GM19099 (cell line): Measurements from ENCODE around the gene LYPD1.

Experiments
- POLR2A ChIP-seq: IDR thresholded peaks from 3 replicates; pipeline ENCODE4 v1.6.1; 2011; ENCODE audit warnings: low read depth; ENCODE audit not compliant: insufficient read length; ENCODE audit errors: extremely low read depth

Gene LYPD1

DNA sequence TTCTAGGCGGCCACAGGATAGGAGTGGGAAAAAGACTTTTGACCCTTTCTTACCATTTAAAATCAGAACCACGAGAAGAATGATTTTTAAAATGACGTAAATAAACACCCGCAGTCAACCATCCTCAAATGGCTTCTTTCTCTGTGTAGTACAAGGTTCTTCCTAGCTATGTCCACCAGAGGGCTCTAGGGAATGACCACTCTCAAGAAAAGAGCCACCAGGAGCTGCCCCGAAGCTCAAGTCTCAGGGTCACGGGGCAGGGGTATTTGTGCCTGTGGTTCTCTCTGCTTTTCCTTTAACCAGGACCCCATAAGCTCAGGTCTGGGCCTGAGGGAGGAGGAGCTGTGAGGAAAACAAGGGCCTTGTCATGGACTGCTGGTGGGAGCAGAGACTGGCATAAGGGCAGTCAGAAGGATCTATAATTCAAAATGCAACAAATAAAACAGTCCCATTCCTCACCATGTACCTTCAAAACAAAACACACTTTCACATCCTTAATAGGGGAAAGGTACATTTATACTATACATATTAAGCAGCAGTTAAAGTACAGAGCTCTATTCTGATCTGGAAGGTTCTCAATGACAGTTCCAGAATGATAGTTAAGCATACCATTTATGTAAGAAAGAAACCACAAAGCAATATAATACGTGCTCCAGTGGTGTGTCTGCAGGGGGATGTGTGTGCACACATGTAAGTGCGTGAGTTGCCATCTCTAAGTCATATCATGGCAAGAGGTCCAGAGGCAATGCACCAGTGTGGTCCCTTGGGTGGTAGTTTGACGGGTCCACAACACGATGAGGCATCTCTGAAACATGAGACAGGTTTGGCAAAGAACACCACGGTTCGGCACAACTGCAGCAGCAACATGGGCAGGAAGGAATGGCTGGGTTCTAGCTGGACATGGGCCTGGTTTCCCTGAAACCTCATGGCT is 18.6 kb downstream of the LYPD1 start:
- no peak for TF ChIP-seq POLR2A

DNA sequence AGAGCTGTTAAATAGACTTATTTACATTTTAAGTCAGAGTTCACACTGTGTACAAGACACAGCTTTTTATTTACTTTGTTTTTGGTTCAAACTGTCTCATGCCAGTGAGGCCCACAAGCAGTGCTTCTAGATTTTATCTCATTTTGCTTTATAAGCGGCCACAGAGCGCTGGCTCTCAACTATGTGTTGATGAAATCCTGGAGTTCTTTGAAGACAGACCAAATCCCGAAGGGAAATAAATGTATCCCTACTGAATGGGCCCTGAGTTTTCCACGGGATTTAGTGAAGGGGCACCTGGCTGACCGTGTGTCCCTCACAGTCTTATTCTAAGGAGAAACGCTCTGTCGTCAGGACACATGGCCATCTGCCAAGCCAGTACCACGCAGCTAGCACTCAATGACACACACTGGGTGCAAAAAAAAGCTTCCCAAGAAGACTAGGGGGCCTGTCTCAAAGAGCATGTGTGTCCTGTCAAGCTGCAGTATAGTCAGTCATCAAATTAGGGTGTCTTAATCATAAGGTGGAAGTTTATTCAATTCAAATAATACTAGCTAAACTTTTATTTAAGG is 23.4 kb downstream of the LYPD1 start:
- no peak for TF ChIP-seq POLR2A

DNA sequence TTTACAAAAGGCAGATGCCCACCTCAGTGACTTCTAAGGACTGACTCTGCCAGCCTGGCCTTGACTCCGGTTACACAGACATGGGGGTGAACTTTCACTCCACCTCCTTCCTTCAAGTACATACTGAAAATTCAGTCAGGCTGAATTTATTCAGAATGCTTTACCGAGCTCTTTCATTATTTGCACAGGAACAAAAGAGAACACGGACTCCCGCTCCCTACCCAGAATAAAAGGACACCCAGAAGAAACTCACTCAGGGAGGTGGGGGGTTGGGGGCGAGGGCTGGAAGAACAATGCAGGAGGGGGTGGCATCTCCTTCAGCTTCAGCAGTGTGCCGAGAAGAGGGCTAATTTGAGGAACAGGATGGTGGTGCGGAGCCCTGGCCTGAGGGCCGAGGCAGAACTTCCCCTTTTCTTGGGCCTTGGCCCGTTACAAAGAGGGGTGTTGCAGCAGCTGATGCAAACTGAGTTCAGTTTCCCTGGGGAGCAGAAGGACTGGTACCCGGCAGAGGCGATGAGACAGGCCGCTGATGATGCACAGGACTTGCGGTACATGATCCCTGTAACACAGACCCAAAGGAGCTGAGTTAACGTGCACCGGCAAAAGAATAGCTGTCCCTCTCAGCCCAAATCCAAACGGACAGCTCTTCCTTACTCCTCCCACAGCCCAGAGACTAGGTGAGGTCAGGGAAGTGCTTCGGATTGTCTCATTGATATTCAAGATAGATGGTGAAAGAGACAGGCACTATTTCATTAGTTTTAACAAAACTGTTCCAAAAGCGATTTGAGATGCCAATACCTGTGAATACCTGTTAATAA is 24.1 kb downstream of the LYPD1 start:
- no peak for TF ChIP-seq POLR2A

DNA sequence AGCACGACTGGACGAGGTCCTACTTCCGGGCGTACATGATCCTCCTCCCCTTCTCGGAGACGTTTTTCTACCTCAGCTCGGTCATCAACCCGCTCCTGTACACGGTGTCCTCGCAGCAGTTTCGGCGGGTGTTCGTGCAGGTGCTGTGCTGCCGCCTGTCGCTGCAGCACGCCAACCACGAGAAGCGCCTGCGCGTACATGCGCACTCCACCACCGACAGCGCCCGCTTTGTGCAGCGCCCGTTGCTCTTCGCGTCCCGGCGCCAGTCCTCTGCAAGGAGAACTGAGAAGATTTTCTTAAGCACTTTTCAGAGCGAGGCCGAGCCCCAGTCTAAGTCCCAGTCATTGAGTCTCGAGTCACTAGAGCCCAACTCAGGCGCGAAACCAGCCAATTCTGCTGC is 24.8 kb downstream of the LYPD1 start:
- no peak for TF ChIP-seq POLR2A

DNA sequence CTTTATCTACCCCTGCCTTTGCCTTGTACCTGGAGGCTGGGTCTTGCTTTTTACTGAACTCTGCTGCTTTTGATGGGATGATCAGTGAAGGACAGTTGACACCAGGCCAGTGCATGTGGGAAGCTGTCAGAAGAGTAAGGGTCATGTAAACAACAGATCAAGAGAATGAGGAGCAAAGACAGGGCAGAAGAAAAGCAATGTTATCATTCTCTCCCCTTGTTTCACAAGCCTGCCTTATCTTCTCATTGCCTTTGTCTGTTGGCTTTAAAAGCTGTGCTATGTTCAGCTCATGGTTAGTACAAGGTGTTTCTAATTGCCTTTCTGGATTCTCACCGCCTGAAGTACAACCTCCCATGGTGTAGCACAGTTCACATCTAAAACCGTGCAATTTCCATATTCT is 27.6 kb downstream of the LYPD1 start:
- TF ChIP-seq POLR2A: no peak

DNA sequence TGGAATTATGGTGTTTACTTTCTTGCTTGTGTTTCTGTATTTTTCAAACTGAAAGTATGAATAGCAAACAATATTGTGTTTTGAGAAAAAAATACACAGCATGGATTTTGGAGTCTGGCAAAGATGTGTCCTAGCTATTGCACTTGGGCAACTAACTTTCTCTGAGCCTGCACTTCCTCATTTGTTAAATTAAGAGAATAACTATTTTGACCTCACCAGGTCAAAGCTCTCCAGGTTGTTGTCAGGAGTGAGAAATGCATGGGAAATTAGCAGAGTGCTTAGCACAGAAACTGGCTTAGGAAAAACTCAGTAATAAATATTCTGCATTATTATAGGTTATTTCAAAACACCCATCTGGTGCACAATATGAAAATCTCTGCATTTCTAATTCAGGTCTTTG is 28.2 kb downstream of the LYPD1 start:
- no peak for TF ChIP-seq POLR2A

DNA sequence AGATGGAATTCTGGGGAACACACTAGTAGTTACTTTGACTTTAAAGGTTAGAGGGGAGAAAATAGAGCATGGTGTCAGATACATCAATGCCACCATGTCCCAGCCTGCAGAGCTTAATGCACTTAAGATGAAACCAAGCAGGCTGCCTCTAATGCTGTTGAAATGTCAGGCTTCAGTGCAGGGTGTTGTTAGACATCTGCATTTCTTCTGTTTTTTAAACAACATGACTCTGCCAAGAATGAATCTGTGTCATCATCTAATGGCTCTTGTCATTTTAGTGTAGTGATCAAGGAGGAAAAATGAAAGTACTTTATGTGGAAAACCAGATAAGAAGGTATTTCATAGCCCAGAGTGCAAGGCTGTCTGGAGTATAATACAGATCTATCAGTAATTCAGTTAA is 29.9 kb downstream of the LYPD1 start:
- no peak for TF ChIP-seq POLR2A

DNA sequence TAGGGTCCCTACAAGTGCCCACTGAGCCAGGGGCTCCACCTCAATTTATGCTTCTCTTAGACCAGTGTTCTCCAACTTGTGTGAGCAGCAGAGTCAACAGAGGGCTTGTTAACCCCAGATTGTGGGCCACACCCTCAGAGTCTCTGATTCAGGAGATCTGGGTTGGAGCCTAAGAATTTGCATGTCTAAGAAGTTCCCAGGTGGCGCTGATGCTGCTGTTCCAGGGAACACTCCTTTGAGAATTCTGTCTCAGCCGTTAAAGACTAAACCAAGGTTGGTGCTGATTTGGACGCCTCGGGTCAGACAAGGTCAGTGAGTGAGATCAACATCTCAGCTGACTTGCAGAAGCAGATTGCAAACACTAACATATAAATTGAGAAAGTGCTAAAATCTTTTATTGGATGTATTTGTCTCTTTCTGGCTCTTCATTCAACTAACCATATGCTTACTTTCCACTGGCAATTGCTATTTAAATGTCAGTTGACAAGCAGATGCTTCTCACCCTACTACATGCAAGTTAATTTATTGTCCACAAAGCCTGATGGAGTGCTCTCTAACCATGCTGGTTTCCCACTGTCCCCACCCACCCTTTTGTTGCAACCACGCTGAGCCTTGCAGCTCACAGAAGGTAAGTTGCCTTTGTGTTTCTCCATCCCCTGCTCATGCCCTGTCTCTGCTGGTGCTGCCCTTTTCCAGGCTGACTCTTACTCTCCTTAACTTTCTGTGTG is 31.5 kb downstream of the LYPD1 start:
- no peak for TF ChIP-seq POLR2A

DNA sequence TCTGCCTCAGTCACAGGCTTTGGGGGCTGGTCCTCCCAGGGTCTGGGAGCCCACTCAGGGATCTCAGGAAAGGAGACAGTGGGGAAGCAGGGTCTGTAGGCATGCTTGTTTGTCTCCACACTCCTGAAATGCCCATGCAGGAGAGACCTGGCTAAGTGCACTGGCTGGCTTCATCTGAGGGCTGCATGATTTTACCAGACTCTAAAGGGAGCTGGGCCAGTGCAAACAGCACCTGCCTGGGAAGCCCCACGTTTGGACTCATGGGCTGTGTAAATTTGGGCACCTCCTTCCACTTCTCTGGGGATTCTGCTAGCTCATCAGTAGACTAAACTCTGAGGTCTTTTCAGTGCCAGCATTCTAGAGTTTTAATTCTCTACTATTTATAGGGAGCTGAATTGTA is 33.7 kb downstream of the LYPD1 start:
- no peak for TF ChIP-seq POLR2A

DNA sequence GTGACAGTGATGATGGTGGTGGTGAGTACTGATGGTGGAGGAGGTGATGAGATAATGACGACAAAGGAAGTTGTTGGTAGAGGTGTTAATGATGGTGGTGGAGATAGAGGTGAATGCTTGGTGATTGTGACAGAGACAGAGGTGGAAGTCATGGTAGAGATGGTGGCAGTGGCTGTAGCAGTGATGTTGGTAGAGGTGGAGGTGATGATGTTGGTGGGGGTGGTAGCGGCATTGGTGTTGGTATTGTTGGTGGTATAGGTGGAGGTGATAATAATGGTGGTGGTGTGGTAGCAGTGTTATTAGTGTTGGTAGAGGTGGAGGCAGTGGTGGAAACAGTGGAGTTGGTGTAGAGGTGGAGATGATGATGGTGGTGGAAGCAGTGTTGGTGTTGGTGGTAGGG is 36.4 kb downstream of the LYPD1 start:
- TF ChIP-seq POLR2A: no peak

DNA sequence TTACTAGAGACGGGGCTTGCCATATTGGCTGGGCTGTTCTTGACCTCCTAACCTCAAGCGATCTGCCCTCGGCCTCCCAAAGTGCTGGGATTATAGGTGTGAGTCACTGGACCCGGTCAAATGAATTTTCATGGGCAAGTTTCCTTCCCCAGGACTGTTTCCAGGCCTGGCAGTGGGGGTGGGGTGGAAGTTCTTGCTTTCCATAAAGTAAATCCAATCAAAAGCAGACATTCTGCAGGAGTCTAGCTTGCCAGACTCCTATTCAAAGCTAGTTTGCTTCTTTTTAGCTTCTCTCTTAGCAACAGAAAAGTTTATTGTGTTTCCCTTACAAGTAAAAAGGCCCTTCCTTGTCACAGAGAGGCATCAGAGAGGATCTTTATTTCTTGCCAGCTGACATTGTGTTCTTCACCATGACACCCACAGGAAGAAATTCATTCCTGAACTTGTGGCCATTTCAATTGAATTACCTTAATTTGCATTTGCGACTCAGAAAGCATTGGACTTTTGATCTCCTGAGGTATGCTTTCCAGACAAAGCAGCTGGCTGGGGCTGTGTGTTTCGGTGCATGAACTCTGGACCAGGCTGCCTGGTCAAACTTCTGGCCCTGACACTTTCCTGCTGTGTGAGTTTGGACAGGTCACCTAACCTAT is 37.9 kb downstream of the LYPD1 start:
- no peak for TF ChIP-seq POLR2A

DNA sequence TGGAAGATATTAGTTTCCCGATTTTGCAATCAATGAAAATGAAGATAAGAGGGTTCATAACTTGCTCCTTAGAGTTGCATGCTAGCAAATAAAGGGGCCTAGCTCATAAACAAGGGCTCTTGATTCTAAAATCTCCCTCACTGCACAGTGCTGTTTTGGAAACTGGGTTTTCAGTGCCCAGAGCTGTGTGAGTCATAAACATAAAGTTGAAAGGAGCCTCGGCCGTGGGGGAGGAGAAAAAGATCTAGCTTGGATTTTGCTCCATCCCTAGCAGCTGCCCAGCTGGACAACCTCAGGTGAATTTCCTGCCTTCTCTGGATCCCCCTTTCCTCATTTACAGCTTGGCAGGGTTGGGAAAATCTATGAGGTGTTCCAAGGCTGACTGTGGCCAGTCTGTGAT is 42.5 kb downstream of the LYPD1 start:
- no peak for TF ChIP-seq POLR2A

DNA sequence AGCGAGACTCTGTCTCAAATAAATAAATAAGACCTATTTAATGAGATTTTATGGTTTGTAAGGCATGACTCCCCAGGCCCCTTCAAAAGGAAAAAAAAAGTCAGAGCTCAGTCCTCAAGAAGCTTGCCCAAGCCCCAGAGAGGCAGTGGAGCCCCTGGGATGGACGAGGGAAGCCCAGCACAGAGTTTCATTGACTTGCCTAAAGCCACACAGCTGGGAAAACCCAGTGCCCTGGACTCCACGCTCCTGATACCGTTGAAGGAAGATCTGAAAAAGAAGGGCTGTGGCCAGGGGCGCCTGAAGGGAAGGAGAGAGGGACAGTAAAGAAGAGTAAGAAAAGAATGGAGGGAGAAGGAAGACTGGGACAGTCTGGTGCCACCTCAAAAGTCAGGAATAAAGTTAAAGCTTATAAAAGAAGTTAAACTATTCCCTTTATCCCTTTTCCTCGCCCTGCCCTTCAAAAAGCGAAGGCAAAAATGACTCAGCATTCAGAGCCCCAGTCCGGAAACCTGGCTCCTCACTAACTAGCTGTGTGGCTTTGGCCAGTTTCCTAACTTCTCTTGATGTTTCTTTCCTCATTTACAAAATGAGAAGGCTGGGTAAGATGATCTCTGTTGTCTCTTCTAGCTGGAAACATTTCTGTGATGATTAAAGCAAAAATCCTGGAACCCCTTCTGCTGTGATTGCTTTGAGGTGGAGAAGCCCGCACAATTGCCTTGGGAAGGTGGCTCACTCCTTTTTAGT is 46.7 kb downstream of the LYPD1 start:
- TF ChIP-seq POLR2A: no peak
